Stimulated activated CD8-positive, alpha-beta memory T cell treated with anti-CD3 and anti-CD28 coated beads, Interleukin-12 subunit alpha, Interleukin-12 subunit beta, amount 100 ng/mL, for 24 hours (primary cell): ENCODE data around the gene C1QL1.

Experiments
- DNase-seq: peaks from one replicate; pipeline ENCODE4 v3.0.0-alpha.2; 2020; ENCODE audit errors: extremely low read depth

C1QL1 gene

GRCh38 chr17:44989552-44990138, 21.5 kb upstream of the C1QL1 start:
- no peak for DNase-seq

GRCh38 chr17:44988044-44988942, 20.2 kb upstream of the C1QL1 start:
- no peak for DNase-seq

DNA sequence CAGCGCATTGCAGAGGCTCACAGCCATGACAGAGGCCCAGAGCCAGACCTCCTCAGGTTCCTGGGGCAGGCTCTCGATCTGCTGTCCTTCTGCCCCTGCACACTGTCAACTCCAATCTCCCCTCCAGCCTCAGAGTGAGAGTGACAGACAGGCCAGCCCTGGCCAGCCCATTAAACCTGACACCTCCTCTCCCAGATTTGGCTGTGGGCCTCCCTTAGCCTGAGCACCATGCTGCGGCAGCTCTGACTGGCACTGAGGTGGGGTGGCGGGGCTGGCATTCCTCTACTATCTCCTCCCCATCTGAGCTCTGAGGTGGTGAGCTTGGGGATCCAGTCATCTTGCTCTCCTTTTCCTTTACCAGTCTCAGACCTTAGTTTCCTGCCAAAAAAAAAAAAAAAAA, 15.5 kb upstream of the C1QL1 start:
- no peak for DNase-seq

GRCh38 chr17:44982113-44982702, 14.1 kb upstream of the C1QL1 start:
- no peak for DNase-seq

DNA sequence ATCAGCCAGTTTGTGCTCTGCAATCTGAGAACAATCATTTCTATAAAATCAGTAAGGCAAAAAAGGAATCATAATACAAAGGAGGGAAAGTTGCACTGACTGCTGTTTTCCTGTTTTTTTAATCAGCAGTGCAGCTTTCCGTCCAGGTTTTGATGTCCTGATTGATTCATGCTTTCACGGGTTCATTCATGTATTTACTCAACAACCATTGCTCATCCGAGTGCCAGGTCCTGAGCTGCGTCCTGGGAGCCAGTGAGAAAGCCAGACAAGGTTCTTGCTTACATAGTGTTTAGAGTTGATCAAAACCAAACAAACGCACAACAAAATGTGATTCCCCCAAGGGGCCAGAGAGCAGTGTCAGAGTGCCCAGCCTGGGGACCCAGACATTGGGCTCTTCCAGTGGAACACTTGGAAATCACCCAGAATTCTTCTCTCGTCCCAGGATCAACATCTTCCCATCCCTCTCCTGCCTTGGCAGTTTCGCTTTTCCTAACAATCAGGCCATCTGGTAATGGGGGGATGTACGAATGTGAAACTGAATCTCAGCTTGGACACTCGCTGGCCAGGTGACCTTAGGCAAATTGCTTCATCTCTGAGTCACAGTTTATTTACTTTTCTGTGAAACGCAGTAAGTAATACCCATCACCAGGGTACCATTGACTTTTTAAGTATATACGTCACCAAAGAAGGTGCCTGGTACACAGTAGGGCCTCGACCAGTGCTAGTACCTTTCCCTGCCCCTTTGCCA, 13.3 kb upstream of the C1QL1 start:
- DNase-seq = no peak

- no peak for DNase-seq
These were observed 11.4 kb upstream of the C1QL1 start for GRCh38 chr17:44979426-44979995.

DNA sequence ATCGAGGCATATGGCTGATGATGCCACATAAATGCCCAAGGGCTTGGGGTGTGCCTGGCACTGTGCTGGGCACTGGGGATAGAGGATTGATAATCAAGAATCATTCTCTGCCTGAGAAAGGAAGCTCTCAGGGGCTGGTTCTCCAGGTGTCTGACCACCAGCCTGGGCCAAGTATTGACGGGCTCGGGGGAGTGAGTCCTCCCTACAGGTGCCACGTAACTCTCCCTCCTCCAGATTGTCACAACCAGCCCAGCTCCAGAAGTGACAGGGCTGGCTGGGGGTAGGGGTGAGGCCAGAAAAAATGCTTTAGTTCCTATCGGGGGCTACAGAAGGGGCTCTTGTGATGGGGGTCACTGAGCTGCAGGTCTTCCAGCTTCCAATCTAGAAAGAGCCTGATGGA, 10.7 kb upstream of the C1QL1 start:
- no peak for DNase-seq

DNA sequence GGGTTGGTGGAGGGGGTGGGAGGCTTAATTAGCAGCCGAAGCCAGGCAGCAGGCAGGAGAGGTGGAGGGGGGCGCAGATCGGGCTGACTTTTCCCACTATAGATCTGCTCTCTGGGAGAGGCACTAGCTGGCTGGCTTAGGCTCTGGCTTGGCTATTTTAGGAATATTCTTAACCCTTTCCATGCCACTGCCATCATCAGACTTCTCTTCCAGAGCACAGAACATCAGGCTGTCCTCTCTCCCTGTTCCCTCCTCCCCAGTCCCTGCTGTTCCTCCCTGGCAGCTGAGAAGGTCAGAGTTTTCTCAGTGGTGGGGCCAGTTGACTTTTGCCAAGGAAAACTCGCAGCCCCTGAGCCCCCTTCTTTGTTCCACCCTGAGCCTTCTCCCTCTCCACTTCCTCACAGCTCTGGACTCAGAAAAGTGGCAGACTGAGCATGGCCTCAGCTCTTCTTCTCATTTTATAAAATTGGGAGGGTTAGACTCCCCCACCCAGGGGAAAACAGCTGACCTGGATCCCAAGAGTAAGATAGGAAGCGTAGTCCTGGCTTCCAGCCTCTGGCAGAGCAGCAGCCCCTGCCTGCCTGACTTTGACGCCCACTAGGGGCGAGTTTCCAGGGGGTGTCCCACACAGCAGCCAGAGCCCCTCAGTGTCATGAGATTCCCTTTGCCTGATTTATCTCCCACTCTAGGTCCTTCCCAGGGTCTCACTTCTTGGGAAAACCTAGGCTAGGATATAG, 9.9 kb upstream of the C1QL1 start:
- no peak for DNase-seq

GRCh38 chr17:44977065-44977464, 9.0 kb upstream of the C1QL1 start:
- DNase-seq = no peak

DNA sequence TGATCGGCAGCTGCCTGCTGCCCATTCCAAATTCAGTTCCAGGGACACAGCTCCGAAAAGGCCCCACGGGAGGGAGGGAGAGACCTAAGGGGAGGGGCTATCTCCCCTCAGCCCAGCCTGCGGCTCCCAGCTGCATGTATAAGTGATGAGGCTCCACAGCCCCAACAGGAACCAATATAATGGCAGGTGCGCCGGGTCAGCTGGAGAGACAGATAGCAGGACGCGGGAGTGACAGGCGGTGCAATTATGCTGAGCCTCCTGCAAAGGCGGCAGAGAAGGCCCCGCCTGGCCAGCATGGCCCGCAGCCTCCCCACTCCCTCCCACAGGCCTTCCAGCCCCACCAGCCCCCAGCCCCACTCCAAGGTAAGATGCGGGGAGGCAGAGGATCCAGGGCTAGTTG, 8.1 kb upstream of the C1QL1 start:
- DNase-seq = no peak

DNA sequence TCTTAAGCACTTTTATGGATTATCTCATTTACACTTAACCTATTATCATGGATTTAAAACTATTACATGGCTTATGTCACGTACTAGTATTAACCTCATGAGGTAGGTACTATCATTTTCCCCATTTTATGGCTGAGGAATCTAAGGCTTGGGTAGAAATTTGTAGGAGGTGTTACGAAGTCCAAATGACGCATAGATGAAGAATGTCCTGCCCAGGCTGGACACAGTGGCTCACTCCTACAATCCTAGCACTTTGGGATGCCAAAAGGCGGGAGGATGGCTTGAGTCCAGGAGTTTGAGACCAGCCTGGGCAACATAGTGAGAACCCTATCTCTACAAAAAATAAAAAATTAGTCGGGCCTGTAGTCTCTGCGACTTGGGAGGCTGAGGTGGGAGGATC, 4.8 kb upstream of the C1QL1 start:
- no peak for DNase-seq

- DNase-seq = peak; percentile 25
These were observed 3.8 kb upstream of the C1QL1 start for GRCh38 chr17:44971776-44972483.

DNA sequence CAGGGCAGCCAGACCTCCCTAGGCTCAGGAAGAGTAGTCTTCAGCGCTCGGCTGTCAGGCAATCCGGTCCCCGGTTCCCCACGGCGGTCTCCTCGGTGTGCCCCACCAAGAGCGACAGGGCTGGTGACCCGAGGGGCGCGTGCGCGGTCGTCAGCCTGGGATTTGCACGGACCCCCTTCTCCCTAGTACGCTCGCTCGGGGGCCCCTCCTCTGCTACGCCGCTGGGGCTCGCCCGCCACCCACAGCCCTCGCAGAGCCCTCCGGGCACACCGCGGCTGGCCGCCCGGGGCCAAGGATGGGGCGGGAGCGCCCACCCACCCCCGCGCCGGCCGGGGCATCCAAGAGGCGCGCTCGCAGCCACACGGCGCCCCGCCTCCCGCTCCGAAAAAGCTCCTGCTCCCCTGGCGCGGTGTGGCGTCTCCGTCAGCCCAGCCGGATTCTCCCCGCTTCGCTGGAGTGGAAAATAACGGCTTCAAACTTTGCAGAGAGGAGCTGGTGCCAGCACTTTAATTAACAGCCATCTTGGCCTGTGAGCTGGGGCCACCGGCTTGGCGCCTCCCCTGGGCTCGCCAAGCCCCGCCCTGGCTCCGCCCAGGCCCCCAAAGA, 2.1 kb upstream of the C1QL1 start:
- DNase-seq = no peak

GRCh38 chr17:44969144-44969780, 1.2 kb upstream of the C1QL1 start:
- DNase-seq = no peak

GRCh38 chr17:44967907-44968224, 237 bp downstream of the C1QL1 start:
- DNase-seq = no peak

DNA sequence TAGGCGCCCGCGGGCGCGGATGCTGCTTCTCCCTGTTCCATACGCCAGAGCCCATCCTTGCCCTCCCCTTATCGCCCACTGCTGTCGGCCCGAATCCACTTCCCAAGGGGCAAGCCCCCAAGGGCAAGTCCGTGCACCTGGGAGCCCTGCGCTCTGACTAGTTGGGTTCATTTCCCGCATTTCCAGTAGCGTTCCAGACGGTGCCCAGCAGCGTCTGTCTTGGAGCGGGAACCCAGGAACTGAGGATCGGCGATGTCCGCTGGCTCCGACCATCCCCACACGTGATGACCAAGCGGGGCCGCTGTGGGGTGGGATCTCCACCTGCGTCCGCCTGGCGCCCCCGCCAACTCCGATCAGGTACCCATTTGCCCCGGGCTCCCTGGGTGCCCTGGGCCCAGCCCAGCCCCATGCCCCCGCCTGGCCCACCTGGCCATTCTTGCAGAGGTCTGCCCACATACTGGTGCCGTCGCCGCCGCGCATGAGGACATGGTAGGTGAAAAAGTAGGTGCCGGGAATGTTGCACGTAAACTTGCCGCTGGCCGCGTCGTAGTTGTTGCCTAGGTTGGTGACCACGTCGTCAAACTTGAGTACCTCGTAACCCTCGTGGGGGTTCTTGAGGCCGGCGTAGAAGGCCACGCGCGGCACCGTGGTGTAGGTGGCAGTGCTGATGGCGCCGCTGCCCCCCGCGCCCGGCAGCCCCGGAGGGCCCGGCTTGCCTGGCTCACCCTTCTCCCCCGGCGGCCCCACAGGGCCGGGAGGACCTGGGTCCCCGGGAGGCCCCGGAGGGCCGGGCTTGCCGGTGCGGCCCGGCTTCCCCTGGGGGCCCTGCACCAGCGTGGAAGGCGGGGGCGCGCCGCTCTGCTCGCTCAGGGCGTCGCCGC, 837 bp downstream of the C1QL1 start:
- no peak for DNase-seq

DNA sequence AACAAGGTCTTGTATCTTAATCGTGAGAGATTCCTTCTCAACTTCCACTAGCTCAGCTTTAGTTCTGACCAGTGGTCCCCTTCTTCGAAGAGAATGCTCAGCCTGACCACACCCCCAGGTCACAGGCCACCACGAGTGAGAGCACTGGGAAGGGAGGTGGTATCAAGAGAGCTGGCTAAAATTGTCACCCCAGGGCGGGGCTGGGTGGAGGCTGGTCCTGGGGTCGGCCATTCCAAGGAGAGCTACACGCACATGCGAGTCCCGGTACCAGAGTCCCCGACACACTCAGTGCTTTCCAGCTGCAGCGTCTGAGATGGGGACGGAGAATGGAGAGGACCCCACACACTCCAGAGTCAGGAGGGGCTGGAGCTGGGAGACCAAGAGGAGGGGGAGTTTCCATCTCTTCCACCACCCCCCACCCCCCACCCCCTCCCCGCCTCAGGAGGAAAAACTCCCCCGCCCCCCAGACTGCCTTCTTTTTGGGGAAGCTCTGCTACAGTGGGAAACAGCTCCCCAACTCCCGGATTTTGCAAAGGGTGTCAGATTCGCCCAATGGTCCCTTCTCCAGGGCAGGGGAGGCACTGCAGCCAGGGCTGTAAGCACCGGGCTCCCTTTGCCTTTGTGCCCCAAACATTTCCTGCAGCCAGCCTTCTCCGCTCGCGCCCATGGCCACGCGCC, 1.6 kb downstream of the C1QL1 start:
- DNase-seq = no peak

DNA sequence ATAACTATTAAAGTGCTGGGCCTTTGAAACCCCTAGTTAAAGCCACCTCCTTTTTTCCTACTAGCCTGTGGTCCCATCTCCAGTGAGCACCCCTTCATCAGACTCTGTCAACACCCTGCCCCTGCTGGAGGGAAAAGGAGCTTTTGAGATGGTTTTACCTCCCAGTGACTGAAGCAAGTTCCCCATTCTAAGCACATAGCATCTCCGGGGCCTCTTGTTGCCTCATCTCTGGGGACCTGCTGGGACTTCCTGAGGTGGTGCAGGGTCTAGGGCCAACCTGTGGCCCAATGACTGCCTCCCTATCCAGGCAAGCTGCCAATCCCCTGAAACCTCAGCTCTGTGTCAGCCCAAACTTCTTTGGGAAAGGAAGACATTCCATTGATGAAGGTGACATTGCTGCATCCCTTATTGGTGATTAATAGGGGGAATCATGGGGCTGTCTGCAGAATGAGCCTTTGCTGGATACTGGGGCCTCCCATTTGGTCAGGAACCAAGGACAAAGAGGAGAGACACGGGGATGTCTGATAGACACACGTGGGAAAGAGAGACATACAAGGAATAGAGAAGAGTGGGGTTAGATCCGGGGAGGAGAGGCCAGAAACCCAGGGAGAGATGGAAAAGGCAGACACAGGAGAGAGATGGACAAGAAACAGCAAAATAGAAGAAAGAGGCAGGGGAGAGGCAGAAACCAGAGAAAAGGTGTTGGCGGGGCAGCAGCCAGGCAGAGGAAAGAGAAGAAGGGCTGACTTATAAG, 2.4 kb downstream of the C1QL1 start:
- no peak for DNase-seq
